ENCODE results near the gene USP6NL. TPM values are rescaled to one million over a fixed set of nuclear protein-coding genes. Genes with fewer than 3 reads are reported as not detected.

Gene USP6NL
- total RNA-seq, 1 experiment from 2014 or later, result 38.7 TPM

- POLR2A ChIA-PET (ENCODE audit: low non-redundant PET), result no interaction called here
- intact Hi-C loops (cut with micrococcal nuclease; ENCODE audit: unreplicated experiment), result no loop called here
- H3K4me1 ChIP-seq (ENCODE audit: insufficient read depth, low read length, poor library complexity, severe bottlenecking), result peaks cover 4% of the 10 kb centered on the region
- DNase-seq (ENCODE audit: low spot score), result no peak
- no peak overlapping the region for H3K4me3 ChIP-seq (ENCODE audit: low read depth, low read length, poor library complexity, severe bottlenecking)
- no TSS peak for BruUV-seq (replicated peaks)
- TF ChIP-seq CTCF (conservative IDR thresholded peaks at IDR 0.05; ENCODE audit: low read depth, low read length) (no peak), EZH2 (IDR thresholded peaks at IDR 0.05; ENCODE audit: borderline replicate concordance, low read depth, low read length, poor library complexity, severe bottlenecking) (no peak)
- H3K36me3 ChIP-seq (ENCODE audit: insufficient read depth, low read length, poor library complexity, severe bottlenecking), result no peaks in the 10 kb centered on the region
- H3K9me3 ChIP-seq (ENCODE audit: low read depth, low read length, poor library complexity, severe bottlenecking), result no peaks in the 10 kb centered on the region
- H3K27ac ChIP-seq (ENCODE audit: low read depth, low read length, poor library complexity, severe bottlenecking), result no peak overlapping the region
- no peaks in the 10 kb centered on the region for H3K27me3 ChIP-seq (replicated peaks; ENCODE audit: insufficient read depth, low read depth, low read length, poor library complexity)
- CTCF ChIA-PET, result no interaction called here
These were observed 166.8 kb downstream of the USP6NL start for GRCh38 chr10:11444531-11445228.

DNA sequence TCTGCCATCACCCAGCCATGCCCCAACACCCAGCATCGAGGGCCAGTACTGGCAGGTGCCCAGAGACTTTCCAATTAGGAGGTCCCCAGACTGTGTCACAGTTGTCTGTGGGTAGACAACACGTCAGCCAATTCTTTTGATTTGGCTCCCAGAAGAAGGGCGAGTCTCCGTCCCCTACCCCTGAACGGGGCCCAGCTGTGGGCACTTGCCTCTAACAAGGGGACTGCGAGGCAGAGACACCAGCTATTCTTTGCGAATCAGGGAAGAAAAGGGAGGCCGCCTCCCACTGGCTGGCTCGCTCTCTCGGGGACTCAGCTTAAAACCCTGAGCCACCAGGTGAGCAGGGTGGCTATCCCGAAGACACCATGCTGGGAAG, 167.3 kb downstream of the USP6NL start:
- Histone ChIP-seq H3K36me3 (ENCODE audit: insufficient read depth, low read length, poor library complexity, severe bottlenecking) (no peaks in the 10 kb centered on the region), H3K4me3 (ENCODE audit: low read depth, low read length, poor library complexity, severe bottlenecking) (no peak overlapping the region), H3K27me3 (replicated peaks; ENCODE audit: insufficient read depth, low read depth, low read length, poor library complexity) (no peaks in the 10 kb centered on the region), H3K4me1 (ENCODE audit: insufficient read depth, low read length, poor library complexity, severe bottlenecking) (peaks cover 4% of the 10 kb centered on the region), H3K9me3 (ENCODE audit: low read depth, low read length, poor library complexity, severe bottlenecking) (no peaks in the 10 kb centered on the region), H3K27ac (ENCODE audit: low read depth, low read length, poor library complexity, severe bottlenecking) (no peak overlapping the region)
- DNase-seq (ENCODE audit: low spot score), result no peak
- intact Hi-C loops (cut with micrococcal nuclease; ENCODE audit: unreplicated experiment), result no loop called here
- ChIA-PET CTCF (no interaction called here), POLR2A (ENCODE audit: low non-redundant PET) (no interaction called here)
- no TSS peak for BruUV-seq (replicated peaks)
- TF ChIP-seq CTCF (conservative IDR thresholded peaks at IDR 0.05; ENCODE audit: low read depth, low read length) (no peak), EZH2 (IDR thresholded peaks at IDR 0.05; ENCODE audit: borderline replicate concordance, low read depth, low read length, poor library complexity, severe bottlenecking) (no peak)

GRCh38 chr10:11443468-11444154, 167.8 kb downstream of the USP6NL start:
- BruUV-seq (replicated peaks), result no TSS peak
- Histone ChIP-seq H3K27me3 (replicated peaks; ENCODE audit: insufficient read depth, low read depth, low read length, poor library complexity) (no peaks in the 10 kb centered on the region), H3K4me1 (ENCODE audit: insufficient read depth, low read length, poor library complexity, severe bottlenecking) (peaks cover 4% of the 10 kb centered on the region), H3K36me3 (ENCODE audit: insufficient read depth, low read length, poor library complexity, severe bottlenecking) (no peaks in the 10 kb centered on the region), H3K9me3 (ENCODE audit: low read depth, low read length, poor library complexity, severe bottlenecking) (no peaks in the 10 kb centered on the region), H3K27ac (ENCODE audit: low read depth, low read length, poor library complexity, severe bottlenecking) (no peak overlapping the region), H3K4me3 (ENCODE audit: low read depth, low read length, poor library complexity, severe bottlenecking) (no peak overlapping the region)
- CTCF ChIA-PET, result no interaction called here
- intact Hi-C loops (cut with micrococcal nuclease; ENCODE audit: unreplicated experiment), result no loop called here
- no peak for DNase-seq (ENCODE audit: low spot score)
- POLR2A ChIA-PET (ENCODE audit: low non-redundant PET), result no interaction called here
- TF ChIP-seq CTCF (conservative IDR thresholded peaks at IDR 0.05; ENCODE audit: low read depth, low read length) (no peak), EZH2 (IDR thresholded peaks at IDR 0.05; ENCODE audit: borderline replicate concordance, low read depth, low read length, poor library complexity, severe bottlenecking) (no peak)

Measured in A673 (cell line).